Measurements from ENCODE around the gene SLC8A1.

DNA sequence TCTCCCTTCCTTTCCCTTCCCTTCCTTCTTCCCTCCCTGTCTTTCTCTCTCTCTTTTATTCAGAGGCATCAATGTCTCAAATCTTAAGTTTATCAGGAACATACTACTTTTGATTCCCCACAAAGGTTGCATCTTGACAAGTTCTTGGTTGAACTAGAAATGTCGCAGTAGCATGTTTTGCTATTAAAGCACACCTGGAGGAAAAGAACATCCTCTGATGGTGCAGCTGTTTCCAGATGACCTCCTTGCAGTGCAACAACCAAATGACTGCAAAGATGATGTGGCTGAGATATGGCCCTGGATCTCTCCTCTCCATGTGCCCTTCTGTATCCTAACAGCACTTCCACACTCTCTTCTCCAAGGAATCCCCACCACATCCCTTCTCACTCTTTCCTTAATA lies 127.2 kb downstream of the SLC8A1 start:
- TF ChIP-seq, protein P1, sequence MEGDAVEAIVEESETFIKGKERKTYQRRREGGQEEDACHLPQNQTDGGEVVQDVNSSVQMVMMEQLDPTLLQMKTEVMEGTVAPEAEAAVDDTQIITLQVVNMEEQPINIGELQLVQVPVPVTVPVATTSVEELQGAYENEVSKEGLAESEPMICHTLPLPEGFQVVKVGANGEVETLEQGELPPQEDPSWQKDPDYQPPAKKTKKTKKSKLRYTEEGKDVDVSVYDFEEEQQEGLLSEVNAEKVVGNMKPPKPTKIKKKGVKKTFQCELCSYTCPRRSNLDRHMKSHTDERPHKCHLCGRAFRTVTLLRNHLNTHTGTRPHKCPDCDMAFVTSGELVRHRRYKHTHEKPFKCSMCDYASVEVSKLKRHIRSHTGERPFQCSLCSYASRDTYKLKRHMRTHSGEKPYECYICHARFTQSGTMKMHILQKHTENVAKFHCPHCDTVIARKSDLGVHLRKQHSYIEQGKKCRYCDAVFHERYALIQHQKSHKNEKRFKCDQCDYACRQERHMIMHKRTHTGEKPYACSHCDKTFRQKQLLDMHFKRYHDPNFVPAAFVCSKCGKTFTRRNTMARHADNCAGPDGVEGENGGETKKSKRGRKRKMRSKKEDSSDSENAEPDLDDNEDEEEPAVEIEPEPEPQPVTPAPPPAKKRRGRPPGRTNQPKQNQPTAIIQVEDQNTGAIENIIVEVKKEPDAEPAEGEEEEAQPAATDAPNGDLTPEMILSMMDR (conservative IDR thresholded peaks at IDR 0.05; ENCODE audit: low read depth, low read length) = no peak
- TF ChIP-seq EZH2 (IDR thresholded peaks at IDR 0.05; ENCODE audit: borderline replicate concordance, low read depth, low read length, poor library complexity, severe bottlenecking) = no peak
